ENCODE measurements around the gene PRUNE1. TPM values are rescaled to one million over a fixed set of nuclear protein-coding genes. Genes with fewer than 3 reads are reported as not detected.

Gene PRUNE1
- total RNA-seq, 1 experiment from 2014 or later, result 24.3 TPM

DNA sequence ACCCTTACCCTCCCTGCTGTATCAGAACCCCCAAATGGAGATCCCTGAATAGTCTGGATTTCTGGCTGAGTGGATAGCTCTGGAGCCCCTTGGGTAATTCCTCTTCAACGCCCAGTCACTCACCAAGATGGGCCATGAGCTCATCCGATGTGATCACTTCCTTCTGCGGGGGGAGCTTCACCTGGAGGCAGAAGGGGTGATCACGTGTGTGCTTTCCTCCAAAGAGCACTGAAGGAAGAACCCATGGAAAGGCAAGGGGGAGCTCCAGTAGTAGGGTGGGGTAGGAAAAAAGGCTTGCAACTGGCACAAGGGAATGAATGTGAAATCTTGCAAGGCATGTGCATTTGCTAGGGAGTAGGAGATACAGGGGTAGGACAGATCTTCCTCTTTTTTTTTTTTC is 6.6 kb upstream of the PRUNE1 start:
- H3K36me3 Mint-ChIP-seq (ENCODE audit: insufficient read depth, unreplicated experiment), result peaks cover 11% of the 10 kb centered on the region
- ChIA-PET CTCF (interaction anchor here (0.7 kb wide), 1 partner anchor 23 kb away, joined by 3 read pairs; no protein-coding TSS in a partner anchor), POLR2A (interaction anchor here (0.6 kb wide), 1 partner anchor 45 kb away, joined by 3 read pairs; no protein-coding TSS in a partner anchor)
- H3K27me3 Mint-ChIP-seq (ENCODE audit: insufficient read depth, unreplicated experiment), result no peaks in the 10 kb centered on the region
- no peak overlapping the region for H3K4me3 ChIP-seq (ENCODE audit: low read depth, low read length)
- H3K4me1 Mint-ChIP-seq (ENCODE audit: low read depth, unreplicated experiment), result peaks cover 21% of the 10 kb centered on the region
- no TSS peak for BruUV-seq (replicated peaks)
- TF ChIP-seq, protein P1, sequence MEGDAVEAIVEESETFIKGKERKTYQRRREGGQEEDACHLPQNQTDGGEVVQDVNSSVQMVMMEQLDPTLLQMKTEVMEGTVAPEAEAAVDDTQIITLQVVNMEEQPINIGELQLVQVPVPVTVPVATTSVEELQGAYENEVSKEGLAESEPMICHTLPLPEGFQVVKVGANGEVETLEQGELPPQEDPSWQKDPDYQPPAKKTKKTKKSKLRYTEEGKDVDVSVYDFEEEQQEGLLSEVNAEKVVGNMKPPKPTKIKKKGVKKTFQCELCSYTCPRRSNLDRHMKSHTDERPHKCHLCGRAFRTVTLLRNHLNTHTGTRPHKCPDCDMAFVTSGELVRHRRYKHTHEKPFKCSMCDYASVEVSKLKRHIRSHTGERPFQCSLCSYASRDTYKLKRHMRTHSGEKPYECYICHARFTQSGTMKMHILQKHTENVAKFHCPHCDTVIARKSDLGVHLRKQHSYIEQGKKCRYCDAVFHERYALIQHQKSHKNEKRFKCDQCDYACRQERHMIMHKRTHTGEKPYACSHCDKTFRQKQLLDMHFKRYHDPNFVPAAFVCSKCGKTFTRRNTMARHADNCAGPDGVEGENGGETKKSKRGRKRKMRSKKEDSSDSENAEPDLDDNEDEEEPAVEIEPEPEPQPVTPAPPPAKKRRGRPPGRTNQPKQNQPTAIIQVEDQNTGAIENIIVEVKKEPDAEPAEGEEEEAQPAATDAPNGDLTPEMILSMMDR (IDR thresholded peaks at IDR 0.05; ENCODE audit: insufficient read depth in 1 of 2, low read depth in 1 of 2, low read length in 1 of 2, severe bottlenecking in 1 of 2, unreplicated experiment in 1 of 2), result no peak
- H3K9me3 Mint-ChIP-seq (ENCODE audit: unreplicated experiment), result no peaks in the 10 kb centered on the region
- H3K9me3 ChIP-seq, result no peaks in the 10 kb centered on the region
- peaks cover 9% of the 10 kb centered on the region; the same call in 1 of the 2 replicates for H3K4me1 ChIP-seq
- no peak for DNase-seq
- peaks cover 2% of the 10 kb centered on the region for H3K36me3 ChIP-seq (ENCODE audit: control insufficient read depth, insufficient read depth, low read length)
- H3K27me3 ChIP-seq (replicated peaks; ENCODE audit: control insufficient read depth, insufficient read depth, low read length), result no peaks in the 10 kb centered on the region
- no peak overlapping the region for H3K27ac Mint-ChIP-seq (ENCODE audit: unreplicated experiment)
- H3K4me3 Mint-ChIP-seq (ENCODE audit: unreplicated experiment), result no peak overlapping the region
- intact Hi-C loops (cut with micrococcal nuclease; ENCODE audit: unreplicated experiment), result loop anchor here (10.0 kb wide), 1 partner anchor 437 kb away; no protein-coding TSS in a partner anchor

- peaks cover 22% of the 10 kb centered on the region for H3K4me1 Mint-ChIP-seq (ENCODE audit: low read depth, unreplicated experiment)
- Histone ChIP-seq H3K36me3 (ENCODE audit: control insufficient read depth, insufficient read depth, low read length) (peaks cover 2% of the 10 kb centered on the region), H3K9me3 (no peaks in the 10 kb centered on the region), H3K4me1 (peaks cover 11% of the 10 kb centered on the region), H3K27me3 (replicated peaks; ENCODE audit: control insufficient read depth, insufficient read depth, low read length) (no peaks in the 10 kb centered on the region), H3K4me3 (ENCODE audit: low read depth, low read length) (no peak overlapping the region)
- no peaks in the 10 kb centered on the region for H3K27me3 Mint-ChIP-seq (ENCODE audit: insufficient read depth, unreplicated experiment)
- peaks cover 11% of the 10 kb centered on the region for H3K36me3 Mint-ChIP-seq (ENCODE audit: insufficient read depth, unreplicated experiment)
- intact Hi-C loops (cut with micrococcal nuclease; ENCODE audit: unreplicated experiment), result loop anchor here (10.0 kb wide), 1 partner anchor 437 kb away; no protein-coding TSS in a partner anchor
- no peak overlapping the region for H3K4me3 Mint-ChIP-seq (ENCODE audit: unreplicated experiment)
- DNase-seq, result no peak
- CTCF ChIA-PET, result interaction anchor here (1.0 kb wide), 1 partner anchor 11 kb away, joined by 3 read pairs; no protein-coding TSS in a partner anchor
- no TSS peak for BruUV-seq (replicated peaks)
- POLR2A ChIA-PET, result interaction anchor here (1.7 kb wide), 1 partner anchor 21 kb away, joined by 6 read pairs; the partner anchor contains the start of gene ANXA9
- no peaks in the 10 kb centered on the region for H3K9me3 Mint-ChIP-seq (ENCODE audit: unreplicated experiment)
- TF ChIP-seq, protein P1 (IDR thresholded peaks at IDR 0.05; ENCODE audit: insufficient read depth in 1 of 2, low read depth in 1 of 2, low read length in 1 of 2, severe bottlenecking in 1 of 2, unreplicated experiment in 1 of 2), result no peak
- H3K27ac Mint-ChIP-seq (ENCODE audit: unreplicated experiment), result no peak overlapping the region
These were observed 6.2 kb upstream of the PRUNE1 start for GRCh38 chr1:151002051-151002450.

DNA sequence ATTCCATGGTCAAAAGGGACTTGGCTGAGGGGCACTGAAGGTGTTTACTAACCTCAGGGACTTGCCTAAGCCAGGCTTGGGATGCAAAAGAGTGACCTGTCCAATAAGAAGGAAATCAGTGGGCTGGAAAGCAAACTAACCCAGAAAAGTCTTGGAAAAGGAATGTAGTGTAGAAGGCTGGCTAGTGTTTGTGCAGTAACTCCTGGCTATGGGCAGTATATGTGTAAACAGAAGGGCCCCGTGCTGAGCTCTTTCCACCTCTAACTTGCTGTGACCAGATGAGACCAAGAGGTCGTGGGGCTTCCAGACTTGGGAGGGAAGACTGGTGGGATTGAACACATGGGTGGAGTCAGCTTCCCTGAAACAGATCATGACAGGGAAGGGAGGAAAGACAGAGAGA is 5.6 kb upstream of the PRUNE1 start:
- Mint-ChIP-seq H3K4me3 (ENCODE audit: unreplicated experiment) (peak overlapping the region; percentile 35), H3K27me3 (ENCODE audit: insufficient read depth, unreplicated experiment) (no peaks in the 10 kb centered on the region), H3K9me3 (ENCODE audit: unreplicated experiment) (no peaks in the 10 kb centered on the region), H3K27ac (ENCODE audit: unreplicated experiment) (peak overlapping the region; percentile 75), H3K4me1 (ENCODE audit: low read depth, unreplicated experiment) (peaks cover 28% of the 10 kb centered on the region), H3K36me3 (ENCODE audit: insufficient read depth, unreplicated experiment) (peaks cover 11% of the 10 kb centered on the region)
- no peak for DNase-seq
- POLR2A ChIA-PET, result interaction anchor here (1.7 kb wide), 1 partner anchor 21 kb away, joined by 6 read pairs; the partner anchor contains the start of gene ANXA9
- Histone ChIP-seq H3K27me3 (replicated peaks; ENCODE audit: control insufficient read depth, insufficient read depth, low read length) (no peaks in the 10 kb centered on the region), H3K4me3 (ENCODE audit: low read depth, low read length) (no peak overlapping the region), H3K36me3 (ENCODE audit: control insufficient read depth, insufficient read depth, low read length) (no peaks in the 10 kb centered on the region; the same call in 1 of the 2 replicates), H3K9me3 (no peaks in the 10 kb centered on the region), H3K4me1 (peaks cover 17% of the 10 kb centered on the region)
- TF ChIP-seq, protein P1 (IDR thresholded peaks at IDR 0.05; ENCODE audit: insufficient read depth in 1 of 2, low read depth in 1 of 2, low read length in 1 of 2, severe bottlenecking in 1 of 2, unreplicated experiment in 1 of 2), result no peak
- CTCF ChIA-PET, result interaction anchor here (1.0 kb wide), 1 partner anchor 10 kb away, joined by 3 read pairs; no protein-coding TSS in a partner anchor
- no TSS peak for BruUV-seq (replicated peaks)
- intact Hi-C loops (cut with micrococcal nuclease; ENCODE audit: unreplicated experiment), result loop anchor here (10.0 kb wide), 1 partner anchor 438 kb away; no protein-coding TSS in a partner anchor

All from Caco-2 (cell line).